ENCODE measurements around the gene GATB.

DNA sequence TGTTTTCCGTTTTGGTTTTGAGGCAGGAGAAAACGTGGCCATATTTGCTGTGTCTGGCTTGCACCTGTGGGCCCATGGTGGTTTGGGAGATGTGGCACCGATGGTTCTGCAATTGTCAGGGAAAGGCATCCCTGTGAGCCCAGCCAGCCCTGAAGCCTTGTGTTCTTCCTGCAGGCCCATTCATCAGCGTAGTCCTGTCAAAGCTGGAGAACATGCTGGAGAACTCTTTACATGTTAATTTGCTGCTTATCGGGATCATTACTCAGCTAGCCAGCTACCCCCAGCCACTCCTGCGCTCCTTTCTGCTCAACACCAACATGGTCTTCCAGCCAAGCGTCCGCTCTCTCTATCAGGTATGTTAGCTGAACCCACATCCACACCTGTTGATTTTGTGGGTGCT is 104.7 kb downstream of the GATB start:
- TF ChIP-seq, protein P1, sequence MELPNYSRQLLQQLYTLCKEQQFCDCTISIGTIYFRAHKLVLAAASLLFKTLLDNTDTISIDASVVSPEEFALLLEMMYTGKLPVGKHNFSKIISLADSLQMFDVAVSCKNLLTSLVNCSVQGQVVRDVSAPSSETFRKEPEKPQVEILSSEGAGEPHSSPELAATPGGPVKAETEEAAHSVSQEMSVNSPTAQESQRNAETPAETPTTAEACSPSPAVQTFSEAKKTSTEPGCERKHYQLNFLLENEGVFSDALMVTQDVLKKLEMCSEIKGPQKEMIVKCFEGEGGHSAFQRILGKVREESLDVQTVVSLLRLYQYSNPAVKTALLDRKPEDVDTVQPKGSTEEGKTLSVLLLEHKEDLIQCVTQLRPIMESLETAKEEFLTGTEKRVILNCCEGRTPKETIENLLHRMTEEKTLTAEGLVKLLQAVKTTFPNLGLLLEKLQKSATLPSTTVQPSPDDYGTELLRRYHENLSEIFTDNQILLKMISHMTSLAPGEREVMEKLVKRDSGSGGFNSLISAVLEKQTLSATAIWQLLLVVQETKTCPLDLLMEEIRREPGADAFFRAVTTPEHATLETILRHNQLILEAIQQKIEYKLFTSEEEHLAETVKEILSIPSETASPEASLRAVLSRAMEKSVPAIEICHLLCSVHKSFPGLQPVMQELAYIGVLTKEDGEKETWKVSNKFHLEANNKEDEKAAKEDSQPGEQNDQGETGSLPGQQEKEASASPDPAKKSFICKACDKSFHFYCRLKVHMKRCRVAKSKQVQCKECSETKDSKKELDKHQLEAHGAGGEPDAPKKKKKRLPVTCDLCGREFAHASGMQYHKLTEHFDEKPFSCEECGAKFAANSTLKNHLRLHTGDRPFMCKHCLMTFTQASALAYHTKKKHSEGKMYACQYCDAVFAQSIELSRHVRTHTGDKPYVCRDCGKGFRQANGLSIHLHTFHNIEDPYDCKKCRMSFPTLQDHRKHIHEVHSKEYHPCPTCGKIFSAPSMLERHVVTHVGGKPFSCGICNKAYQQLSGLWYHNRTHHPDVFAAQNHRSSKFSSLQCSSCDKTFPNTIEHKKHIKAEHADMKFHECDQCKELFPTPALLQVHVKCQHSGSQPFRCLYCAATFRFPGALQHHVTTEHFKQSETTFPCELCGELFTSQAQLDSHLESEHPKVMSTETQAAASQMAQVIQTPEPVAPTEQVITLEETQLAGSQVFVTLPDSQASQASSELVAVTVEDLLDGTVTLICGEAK (IDR thresholded peaks at IDR 0.05; ENCODE audit: borderline replicate concordance) = no peak
- TF ChIP-seq RFX5 (IDR thresholded peaks at IDR 0.05; ENCODE audit: low read depth, low read length) (no peak), FOXK2 (IDR thresholded peaks at IDR 0.05) (no peak), JUNB (IDR thresholded peaks at IDR 0.05) (no peak), SUZ12 (IDR thresholded peaks at IDR 0.05; ENCODE audit: unreplicated experiment) (no peak), EZH2 (IDR thresholded peaks at IDR 0.05; ENCODE audit: borderline replicate concordance, control insufficient read depth, low read depth, low read length) (no peak), NFYB (IDR thresholded peaks at IDR 0.05; ENCODE audit: insufficient read depth, low read depth, low read length) (no peak), SP1 (IDR thresholded peaks at IDR 0.05; ENCODE audit: low read depth, low read length) (no peak)
- TF ChIP-seq, protein P2, sequence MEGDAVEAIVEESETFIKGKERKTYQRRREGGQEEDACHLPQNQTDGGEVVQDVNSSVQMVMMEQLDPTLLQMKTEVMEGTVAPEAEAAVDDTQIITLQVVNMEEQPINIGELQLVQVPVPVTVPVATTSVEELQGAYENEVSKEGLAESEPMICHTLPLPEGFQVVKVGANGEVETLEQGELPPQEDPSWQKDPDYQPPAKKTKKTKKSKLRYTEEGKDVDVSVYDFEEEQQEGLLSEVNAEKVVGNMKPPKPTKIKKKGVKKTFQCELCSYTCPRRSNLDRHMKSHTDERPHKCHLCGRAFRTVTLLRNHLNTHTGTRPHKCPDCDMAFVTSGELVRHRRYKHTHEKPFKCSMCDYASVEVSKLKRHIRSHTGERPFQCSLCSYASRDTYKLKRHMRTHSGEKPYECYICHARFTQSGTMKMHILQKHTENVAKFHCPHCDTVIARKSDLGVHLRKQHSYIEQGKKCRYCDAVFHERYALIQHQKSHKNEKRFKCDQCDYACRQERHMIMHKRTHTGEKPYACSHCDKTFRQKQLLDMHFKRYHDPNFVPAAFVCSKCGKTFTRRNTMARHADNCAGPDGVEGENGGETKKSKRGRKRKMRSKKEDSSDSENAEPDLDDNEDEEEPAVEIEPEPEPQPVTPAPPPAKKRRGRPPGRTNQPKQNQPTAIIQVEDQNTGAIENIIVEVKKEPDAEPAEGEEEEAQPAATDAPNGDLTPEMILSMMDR (IDR thresholded peaks at IDR 0.05 in 2 of 3, conservative IDR thresholded peaks at IDR 0.05 in 1 of 3; ENCODE audit: control insufficient read depth in 2 of 3, extremely low read depth in 1 of 3, insufficient read depth in 1 of 3, low read depth in 3 of 3, low read length in 3 of 3) = no peak
- TF ChIP-seq, protein P3, sequence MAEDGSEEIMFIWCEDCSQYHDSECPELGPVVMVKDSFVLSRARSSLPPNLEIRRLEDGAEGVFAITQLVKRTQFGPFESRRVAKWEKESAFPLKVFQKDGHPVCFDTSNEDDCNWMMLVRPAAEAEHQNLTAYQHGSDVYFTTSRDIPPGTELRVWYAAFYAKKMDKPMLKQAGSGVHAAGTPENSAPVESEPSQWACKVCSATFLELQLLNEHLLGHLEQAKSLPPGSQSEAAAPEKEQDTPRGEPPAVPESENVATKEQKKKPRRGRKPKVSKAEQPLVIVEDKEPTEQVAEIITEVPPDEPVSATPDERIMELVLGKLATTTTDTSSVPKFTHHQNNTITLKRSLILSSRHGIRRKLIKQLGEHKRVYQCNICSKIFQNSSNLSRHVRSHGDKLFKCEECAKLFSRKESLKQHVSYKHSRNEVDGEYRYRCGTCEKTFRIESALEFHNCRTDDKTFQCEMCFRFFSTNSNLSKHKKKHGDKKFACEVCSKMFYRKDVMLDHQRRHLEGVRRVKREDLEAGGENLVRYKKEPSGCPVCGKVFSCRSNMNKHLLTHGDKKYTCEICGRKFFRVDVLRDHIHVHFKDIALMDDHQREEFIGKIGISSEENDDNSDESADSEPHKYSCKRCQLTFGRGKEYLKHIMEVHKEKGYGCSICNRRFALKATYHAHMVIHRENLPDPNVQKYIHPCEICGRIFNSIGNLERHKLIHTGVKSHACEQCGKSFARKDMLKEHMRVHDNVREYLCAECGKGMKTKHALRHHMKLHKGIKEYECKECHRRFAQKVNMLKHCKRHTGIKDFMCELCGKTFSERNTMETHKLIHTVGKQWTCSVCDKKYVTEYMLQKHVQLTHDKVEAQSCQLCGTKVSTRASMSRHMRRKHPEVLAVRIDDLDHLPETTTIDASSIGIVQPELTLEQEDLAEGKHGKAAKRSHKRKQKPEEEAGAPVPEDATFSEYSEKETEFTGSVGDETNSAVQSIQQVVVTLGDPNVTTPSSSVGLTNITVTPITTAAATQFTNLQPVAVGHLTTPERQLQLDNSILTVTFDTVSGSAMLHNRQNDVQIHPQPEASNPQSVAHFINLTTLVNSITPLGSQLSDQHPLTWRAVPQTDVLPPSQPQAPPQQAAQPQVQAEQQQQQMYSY (CRISPR knock-in tag; IDR thresholded peaks at IDR 0.05) = no peak

Data from GM12878 (cell line).